K562 (cell line): ENCODE results near the gene KLHL29. TPM values are rescaled to one million over a fixed set of nuclear protein-coding genes. Genes with fewer than 3 reads are reported as not detected.

Source experiments
- ATAC-seq: fragments of 200-7000 bp; cut with Tn5 transposase; 3 replicates; pipeline ENCODE4 v1.9.1; 2020; ENCODE audit warnings: moderate library complexity
- BruUV-seq: library from RNA; stranded (reverse); fragments of 400-500 nt; replicated peaks from 2 replicates; lab custom pipeline; 2021; lab: Mats Ljungman, UMichigan
- CTCF ChIA-PET: fragments of 300-600 bp; formaldehyde crosslinking; extraction: SDS; loops from one replicate; lab custom pipeline; 2021; ENCODE audit warnings: low intra/inter-chr PET ratio; lab: Yijun Ruan, JAX
- POLR2A ChIA-PET: fragments of 300-600, 350-650 bp; sonication (Branson Sonifier 250); formaldehyde crosslinking; extraction: SDS; loops from one replicate; lab custom pipeline; 2021; ENCODE audit warnings: antibody characterized with exemption, inconsistent platforms; lab: Yijun Ruan, JAX
- DNase-seq, 4 experiments: peaks; one replicate each; pipeline versions ENCODE4 v3.0.0 to v3.0.0-alpha.2; 2011 to 2018; ENCODE audit warnings: low spot score in 3 of 4, mixed read lengths in 3 of 4; ENCODE audit errors: extremely low read depth in 1 of 4
- FAIRE-seq: peaks from 2 replicates; lab custom pipeline; 2011; peaks lifted over from hg19 to GRCh38; lab: Jason Lieb, UNC
- H2AFZ ChIP-seq: 2 replicates; pipeline ENCODE4 v1.6.0; 2011; ENCODE audit warnings: low read depth, low read length, control low read depth, inconsistent platforms
- H3K27ac ChIP-seq: fragments of 200-600 bp; 3 replicates; pipeline ENCODE4 v1.8.0; 2011; ENCODE audit warnings: low read depth, mild to moderate bottlenecking, control low read depth, inconsistent platforms, low read length, moderate library complexity, mixed read lengths; ENCODE audit errors: extremely low read depth
- H3K27me3 ChIP-seq, 2 experiments: fragments of 300-600 bp in 1 of 2; 2 replicates in 1 of 2; 3 replicates in 1 of 2; pipeline versions ENCODE4 v1.6.0 to v1.8.0; 2011; ENCODE audit warnings: inconsistent platforms in 2 of 2, low read length in 2 of 2, mild to moderate bottlenecking in 1 of 2, mixed read lengths in 1 of 2, moderate library complexity in 1 of 2; ENCODE audit not compliant: control insufficient read depth in 2 of 2, insufficient read depth in 2 of 2
- H3K36me3 ChIP-seq: fragments of 300-600 bp; 3 replicates; pipeline ENCODE4 v1.8.0; 2011; ENCODE audit warnings: mild to moderate bottlenecking, low read length, inconsistent platforms; ENCODE audit not compliant: control insufficient read depth, insufficient read depth
- H3K4me1 ChIP-seq, 2 experiments: fragments of 200-600 bp in 1 of 2; replicated peaks in 1 of 2; 2 replicates in 1 of 2; 3 replicates in 1 of 2; pipeline versions ENCODE4 v1.5.1 to v1.8.0; 2011; ENCODE audit warnings: inconsistent platforms in 2 of 2, low read length in 2 of 2, mild to moderate bottlenecking in 1 of 2, mixed read lengths in 1 of 2, moderate library complexity in 1 of 2; ENCODE audit not compliant: control insufficient read depth in 2 of 2, insufficient read depth in 2 of 2
- H3K4me2 ChIP-seq: 2 replicates; pipeline ENCODE4 v1.6.1; 2011; ENCODE audit warnings: low read length, control low read depth, inconsistent platforms, mixed read lengths; ENCODE audit not compliant: insufficient read depth
- H3K4me3 ChIP-seq: fragments of 200-600 bp; sonication (generic), shearing (Covaris generic); 2 replicates; pipeline ENCODE4 v1.5.1; 2016; ENCODE audit warnings: control low read depth, inconsistent platforms
- H3K79me2 ChIP-seq: fragments of 200-600 bp; 3 replicates; pipeline ENCODE4 v1.8.0; 2011; ENCODE audit warnings: low read length, inconsistent platforms; ENCODE audit not compliant: control insufficient read depth, insufficient read depth
- H3K9ac ChIP-seq, 2 experiments: 2 replicates each; pipeline versions ENCODE4 v1.6.0 to v1.6.1; 2011; ENCODE audit warnings: low read depth in 2 of 2, low read length in 2 of 2, control low read depth in 1 of 2, inconsistent platforms in 1 of 2, mild to moderate bottlenecking in 1 of 2, mixed read lengths in 1 of 2; ENCODE audit not compliant: insufficient read depth in 1 of 2
- H3K9me1 ChIP-seq: one replicate; pipeline ENCODE4 v1.6.0; 2011; ENCODE audit warnings: inconsistent platforms, mild to moderate bottlenecking, low read length, moderate library complexity; ENCODE audit not compliant: control insufficient read depth, insufficient read depth
- H3K9me3 ChIP-seq: replicated peaks from 2 replicates; pipeline ENCODE4 v1.5.1; 2011; ENCODE audit warnings: low read depth, low read length, inconsistent platforms; ENCODE audit not compliant: control insufficient read depth, insufficient read depth
- H4K20me1 ChIP-seq: replicated peaks from 2 replicates; pipeline ENCODE4 v1.6.1; 2011; ENCODE audit warnings: low read length, inconsistent platforms, mixed read lengths; ENCODE audit not compliant: control insufficient read depth, insufficient read depth
- BHLHE40 ChIP-seq: IDR thresholded peaks from 2 replicates; pipeline ENCODE4 v1.6.1; 2011; ENCODE audit warnings: low read length, improper control_type of control experiment
- PRMT5 ChIP-seq: sonication (generic); formaldehyde crosslinking; IDR thresholded peaks from 2 replicates; pipeline ENCODE4 v1.5.0; 2020; ENCODE audit warnings: missing genetic modification reagents
- PRPF4 ChIP-seq: fragments of 200-400 bp; formaldehyde crosslinking; IDR thresholded peaks from one replicate; pipeline ENCODE4 v1.6.1; 2017; ENCODE audit warnings: low read length, low read depth, mild to moderate bottlenecking; ENCODE audit not compliant: insufficient read depth, poor library complexity, severe bottlenecking
- WGBS: fragments of 100-300 bp; shearing (Covaris generic); methylation state at CpG from one replicate; pipeline ENCODE4 v1.1.6; 2016; ENCODE audit warnings: low coverage, mixed read lengths; ENCODE audit not compliant: insufficient coverage; ENCODE audit errors: missing lambda C conversion rate; 5-methylcytosine and 5-hydroxymethylcytosine counted together
- in situ Hi-C: fragments of 300-500 bp; cut with MboI; formaldehyde crosslinking; loops from 4 replicates; pipeline ENCODE4 v1.15.0; 2018; ENCODE audit warnings: inconsistent platforms, mixed read lengths
- intact Hi-C: fragments of 100-400 bp; cut with micrococcal nuclease; formaldehyde crosslinking; loops from 2 replicates; pipeline ENCODE4 v1.14.2; 2022
- polyA plus RNA-seq, 8 experiments: library from polyadenylated mRNA; depleted of rRNA in 4 of 8; stranded (reverse) in 5 of 8; unstranded in 3 of 8; fragments of >200 nt; fragmentation: Nextera tagmentation in 2 of 8; fragmentation: Illumina TruSeq in 1 of 8; extraction: Ambion mirVana in 2 of 8; extraction: Trizol in 1 of 8; gene quantifications; 2 replicates each; pipeline versions ENCODE4 v1.2.1 to v1.2.3, GENCODE V29; 2011 to 2014; ENCODE audit warnings: inconsistent platforms in 1 of 8, missing spikeins in 1 of 8
- total RNA-seq, 7 experiments: library from RNA; depleted of rRNA in 6 of 7; stranded (reverse); fragments of >200 nt in 6 of 7; fragmentation: Illumina TruSeq in 2 of 7; extraction: Trizol in 2 of 7; gene quantifications; 2 replicates each; pipeline versions ENCODE4 v1.2.1 to v1.2.3, GENCODE V29; 2011 to 2021; ENCODE audit warnings: low replicate concordance in 1 of 7
- TF ChIP-seq, protein P1 (sequence below), 2 experiments: IDR thresholded peaks in 1 of 2; conservative IDR thresholded peaks in 1 of 2; 2 replicates each; pipeline ENCODE4 v1.6.1; 2016; ENCODE audit warnings: low read depth in 2 of 2, mild to moderate bottlenecking in 1 of 2, missing compliant biosample characterization in 1 of 2, missing genetic modification characterization in 1 of 2, moderate library complexity in 1 of 2
- TF ChIP-seq, protein P2 (sequence below): fragments of 450-650 bp; IDR thresholded peaks from 2 replicates; pipeline ENCODE4 v1.6.1; 2016
- TF ChIP-seq, protein P3 (sequence below): fragments of 450-650 bp; formaldehyde crosslinking; IDR thresholded peaks from 2 replicates; pipeline ENCODE4 v1.4.0; 2020; ENCODE audit warnings: mild to moderate bottlenecking, mixed read lengths

Gene KLHL29
- total and polyA plus RNA-seq, 9 of the 15 experiments (the other 6 are each of a cell fraction or from before 2014, with no cell fraction given), result 0.03 to 0.31 (median 0.08) TPM; not detected in 1

DNA sequence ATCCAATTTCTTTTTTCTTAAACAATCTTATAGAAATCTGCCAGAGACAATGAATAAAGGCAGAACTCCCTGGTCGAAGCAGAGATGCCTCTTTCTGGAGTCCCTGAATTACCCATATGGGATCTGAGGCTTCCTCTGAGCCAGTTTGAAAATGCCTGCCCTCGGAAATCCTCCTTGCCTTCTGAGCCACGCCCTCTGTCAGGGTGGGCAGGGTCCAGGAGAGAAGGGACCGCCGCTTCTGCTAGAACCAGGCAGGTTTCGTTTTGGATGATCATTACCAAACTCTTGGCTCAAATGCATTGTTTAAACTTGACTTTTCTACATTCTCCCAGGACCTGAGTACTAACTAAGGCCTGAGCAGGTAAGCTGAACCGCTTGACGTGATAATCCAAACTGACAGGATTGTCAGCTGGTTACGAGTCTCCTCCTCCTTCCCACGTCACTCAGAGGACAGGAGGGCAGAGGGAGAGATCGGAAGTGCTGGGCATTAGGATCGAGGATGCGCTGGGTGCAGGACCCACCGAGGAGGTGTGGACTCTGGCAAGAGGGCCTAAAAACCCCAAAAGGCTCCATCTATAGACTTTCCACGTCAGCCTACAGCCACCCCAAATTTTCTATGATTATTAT is 128.4 kb downstream of the KLHL29 start:
- no peak overlapping the region for H3K9ac ChIP-seq
- BruUV-seq, result no TSS peak
- DNase-seq (no peak), FAIRE-seq (no peak), ATAC-seq (no peak)
- H3K4me1 ChIP-seq, result no peaks in the 10 kb centered on the region
- peaks cover 24 to 69% of the 10 kb centered on the region in 2 experiments; a peak in 3 of 5 replicates for H3K27me3 ChIP-seq
- intact Hi-C loops, result no loop called here
- ChIA-PET CTCF (no interaction called here), POLR2A (no interaction called here)
- no peaks in the 10 kb centered on the region for H3K9me1 ChIP-seq
- 0 out of 2 replicates have a peak, but pooled peaks cover 8% of the 10 kb centered on the region for H4K20me1 ChIP-seq
- in situ Hi-C loops, result no loop called here
- WGBS, result 0% methylated on average over 15 of the region's 15 CpGs
- no peak overlapping the region for H3K4me3 ChIP-seq
- no peaks in the 10 kb centered on the region for H3K36me3 ChIP-seq
- TF ChIP-seq PRPF4, result no peak
- TF ChIP-seq, protein P1, sequence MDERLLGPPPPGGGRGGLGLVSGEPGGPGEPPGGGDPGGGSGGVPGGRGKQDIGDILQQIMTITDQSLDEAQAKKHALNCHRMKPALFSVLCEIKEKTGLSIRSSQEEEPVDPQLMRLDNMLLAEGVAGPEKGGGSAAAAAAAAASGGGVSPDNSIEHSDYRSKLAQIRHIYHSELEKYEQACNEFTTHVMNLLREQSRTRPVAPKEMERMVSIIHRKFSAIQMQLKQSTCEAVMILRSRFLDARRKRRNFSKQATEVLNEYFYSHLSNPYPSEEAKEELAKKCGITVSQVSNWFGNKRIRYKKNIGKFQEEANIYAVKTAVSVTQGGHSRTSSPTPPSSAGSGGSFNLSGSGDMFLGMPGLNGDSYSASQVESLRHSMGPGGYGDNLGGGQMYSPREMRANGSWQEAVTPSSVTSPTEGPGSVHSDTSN (CRISPR knock-in tag; IDR thresholded peaks at IDR 0.05; ENCODE audit: low read depth), result no peak
- TF ChIP-seq, protein P1 (tag; conservative IDR thresholded peaks at IDR 0.05; ENCODE audit: low read depth), result no peak
- TF ChIP-seq, protein P2, sequence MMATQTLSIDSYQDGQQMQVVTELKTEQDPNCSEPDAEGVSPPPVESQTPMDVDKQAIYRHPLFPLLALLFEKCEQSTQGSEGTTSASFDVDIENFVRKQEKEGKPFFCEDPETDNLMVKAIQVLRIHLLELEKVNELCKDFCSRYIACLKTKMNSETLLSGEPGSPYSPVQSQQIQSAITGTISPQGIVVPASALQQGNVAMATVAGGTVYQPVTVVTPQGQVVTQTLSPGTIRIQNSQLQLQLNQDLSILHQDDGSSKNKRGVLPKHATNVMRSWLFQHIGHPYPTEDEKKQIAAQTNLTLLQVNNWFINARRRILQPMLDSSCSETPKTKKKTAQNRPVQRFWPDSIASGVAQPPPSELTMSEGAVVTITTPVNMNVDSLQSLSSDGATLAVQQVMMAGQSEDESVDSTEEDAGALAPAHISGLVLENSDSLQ, result peak; percentile 46; the same call in 1 of the 2 replicates
- no peak for TF ChIP-seq PRMT5 (CRISPR knock-in tag)
- no peak for TF ChIP-seq BHLHE40
- TF ChIP-seq, protein P3, sequence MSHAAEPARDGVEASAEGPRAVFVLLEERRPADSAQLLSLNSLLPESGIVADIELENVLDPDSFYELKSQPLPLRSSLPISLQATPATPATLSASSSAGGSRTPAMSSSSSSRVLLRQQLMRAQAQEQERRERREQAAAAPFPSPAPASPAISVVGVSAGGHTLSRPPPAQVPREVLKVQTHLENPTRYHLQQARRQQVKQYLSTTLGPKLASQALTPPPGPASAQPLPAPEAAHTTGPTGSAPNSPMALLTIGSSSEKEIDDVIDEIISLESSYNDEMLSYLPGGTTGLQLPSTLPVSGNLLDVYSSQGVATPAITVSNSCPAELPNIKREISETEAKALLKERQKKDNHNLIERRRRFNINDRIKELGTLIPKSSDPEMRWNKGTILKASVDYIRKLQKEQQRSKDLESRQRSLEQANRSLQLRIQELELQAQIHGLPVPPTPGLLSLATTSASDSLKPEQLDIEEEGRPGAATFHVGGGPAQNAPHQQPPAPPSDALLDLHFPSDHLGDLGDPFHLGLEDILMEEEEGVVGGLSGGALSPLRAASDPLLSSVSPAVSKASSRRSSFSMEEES, result no peak
- H3K4me2 ChIP-seq, result no peak overlapping the region
- H3K9me3 ChIP-seq, result no peaks in the 10 kb centered on the region
- H2AFZ ChIP-seq, result no peak overlapping the region
- no peaks in the 10 kb centered on the region for H3K79me2 ChIP-seq
- no peak overlapping the region for H3K27ac ChIP-seq
